KOPT-K1 (cell line): ENCODE results near the gene ELL.

Experiments used
- H3K27ac ChIP-seq: fragments of 200-600 bp; sonication (generic); 2 replicates; pipeline ENCODE4 v1.5.1; 2016; ENCODE audit warnings: antibody characterized with exemption, mild to moderate bottlenecking, low read depth, low read length; ENCODE audit not compliant: poor library complexity, severe bottlenecking
- H3K36me3 ChIP-seq: fragments of 200-600 bp; sonication (generic); 2 replicates; pipeline ENCODE4 v1.5.1; 2017; ENCODE audit warnings: antibody characterized with exemption, mild to moderate bottlenecking, low read length, moderate library complexity; ENCODE audit not compliant: insufficient read depth
- H3K9me3 ChIP-seq: fragments of 200-600 bp; sonication (generic); 2 replicates; pipeline ENCODE4 v1.5.1; 2017; ENCODE audit warnings: antibody characterized with exemption, low read length, mild to moderate bottlenecking; ENCODE audit not compliant: insufficient read depth, poor library complexity, severe bottlenecking

Gene ELL

DNA sequence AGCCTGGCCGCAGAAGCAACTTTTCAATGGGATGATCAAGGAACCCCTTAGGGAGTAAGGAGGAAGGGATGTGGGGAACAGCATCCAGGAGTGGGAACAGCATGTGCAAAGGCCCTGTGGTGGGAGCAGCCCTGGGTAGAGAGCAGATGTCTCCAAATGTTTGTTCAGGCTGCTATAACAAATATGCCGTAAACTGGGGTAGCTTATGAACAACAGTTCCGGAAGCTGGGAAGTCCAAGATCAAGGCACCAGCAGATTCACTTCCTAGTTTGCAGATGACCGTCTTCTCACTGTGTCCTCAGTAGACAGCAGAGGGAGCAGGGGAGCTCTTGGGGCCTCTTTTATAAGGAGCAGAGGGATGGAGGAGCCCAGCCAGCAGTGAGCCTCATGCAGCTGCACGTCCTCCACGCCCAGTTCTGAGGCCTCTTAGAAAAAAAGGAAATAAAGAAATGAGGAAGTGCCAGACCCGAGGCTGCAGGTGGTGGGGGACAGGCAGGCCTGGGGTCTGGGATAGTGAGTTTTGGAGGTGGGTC is 120.2 kb downstream of the ELL start:
- H3K27ac ChIP-seq, result no peak overlapping the region
- no peaks in the 10 kb centered on the region for H3K36me3 ChIP-seq
- no peaks in the 10 kb centered on the region for H3K9me3 ChIP-seq

DNA sequence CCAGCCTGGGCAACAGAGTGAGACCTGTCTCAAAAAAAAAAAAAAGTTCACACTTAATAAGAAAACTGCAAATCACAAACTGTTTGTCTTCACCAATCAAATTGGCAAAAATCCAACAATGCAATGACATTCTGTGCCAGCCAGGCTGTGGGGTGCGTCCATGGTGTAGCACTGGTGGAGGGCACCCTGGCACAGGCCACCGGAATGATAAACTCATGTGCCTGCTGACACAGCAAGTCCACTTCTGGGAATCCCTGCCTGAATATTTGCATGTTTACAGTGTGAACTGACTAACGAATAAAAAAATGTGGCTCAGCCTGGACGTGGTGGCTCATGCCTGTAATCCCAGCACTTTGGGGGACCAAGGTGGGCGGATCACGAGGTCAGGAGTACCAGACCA is 122.9 kb downstream of the ELL start:
- H3K27ac ChIP-seq, result no peak overlapping the region
- H3K36me3 ChIP-seq, result no peaks in the 10 kb centered on the region
- no peaks in the 10 kb centered on the region for H3K9me3 ChIP-seq

DNA sequence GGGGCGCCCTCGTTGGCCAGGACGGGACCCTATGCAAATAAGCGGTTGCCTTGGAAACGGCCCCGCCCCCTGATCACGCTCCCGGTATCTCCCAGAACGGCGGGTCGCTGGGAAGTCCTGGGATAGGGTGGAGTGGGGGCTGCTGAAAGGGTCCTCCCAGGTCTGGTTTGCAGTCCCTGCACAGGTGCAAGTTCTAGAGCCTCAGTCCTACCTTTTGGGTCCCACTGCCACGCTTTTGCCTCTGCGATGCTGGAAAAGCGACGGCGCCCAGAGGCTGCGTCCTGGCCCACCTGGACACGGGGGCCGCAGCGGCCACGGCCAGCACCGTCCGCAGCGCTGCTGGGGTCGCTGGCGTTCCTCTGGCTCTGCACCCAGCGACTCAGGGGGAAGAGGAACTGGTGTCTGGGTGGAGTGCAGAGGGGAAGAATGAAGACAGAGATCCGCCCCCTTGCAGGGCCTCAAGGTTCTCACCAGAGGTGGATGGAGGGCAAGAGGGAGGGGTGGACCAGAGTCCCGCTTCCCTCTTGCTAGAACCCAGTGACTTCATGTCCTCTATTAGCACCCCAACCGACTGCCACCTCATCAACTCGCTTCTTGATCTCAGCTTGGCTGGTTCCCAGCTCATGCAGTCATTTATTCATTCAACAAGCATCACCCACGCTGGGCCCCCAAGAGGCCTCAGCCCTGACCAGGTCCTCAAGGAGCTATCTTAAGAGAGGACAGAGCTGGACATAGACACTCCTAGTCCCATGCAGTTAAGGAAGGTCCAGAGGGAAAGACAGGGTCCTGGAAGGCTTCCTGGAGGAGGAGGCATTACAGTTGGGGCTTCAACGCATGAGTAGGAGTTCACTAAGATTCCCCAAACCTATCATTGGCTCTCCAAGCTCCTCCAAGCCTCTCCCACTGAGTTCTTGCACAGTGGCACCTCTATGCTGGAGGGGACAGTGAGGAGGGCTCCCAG is 124.3 kb downstream of the ELL start, which contains the start of gene LRRC25:
Gene LRRC25 (minus strand): TSS at position 381 of the 961 bp plus-strand sequence. CDS start 659 bp downstream, outside the sequence.
- no peak within 1 kb of the TSS for H3K27ac ChIP-seq
- no peaks in the 10 kb centered on the region for H3K36me3 ChIP-seq
- no peaks in the 10 kb centered on the region for H3K9me3 ChIP-seq

DNA sequence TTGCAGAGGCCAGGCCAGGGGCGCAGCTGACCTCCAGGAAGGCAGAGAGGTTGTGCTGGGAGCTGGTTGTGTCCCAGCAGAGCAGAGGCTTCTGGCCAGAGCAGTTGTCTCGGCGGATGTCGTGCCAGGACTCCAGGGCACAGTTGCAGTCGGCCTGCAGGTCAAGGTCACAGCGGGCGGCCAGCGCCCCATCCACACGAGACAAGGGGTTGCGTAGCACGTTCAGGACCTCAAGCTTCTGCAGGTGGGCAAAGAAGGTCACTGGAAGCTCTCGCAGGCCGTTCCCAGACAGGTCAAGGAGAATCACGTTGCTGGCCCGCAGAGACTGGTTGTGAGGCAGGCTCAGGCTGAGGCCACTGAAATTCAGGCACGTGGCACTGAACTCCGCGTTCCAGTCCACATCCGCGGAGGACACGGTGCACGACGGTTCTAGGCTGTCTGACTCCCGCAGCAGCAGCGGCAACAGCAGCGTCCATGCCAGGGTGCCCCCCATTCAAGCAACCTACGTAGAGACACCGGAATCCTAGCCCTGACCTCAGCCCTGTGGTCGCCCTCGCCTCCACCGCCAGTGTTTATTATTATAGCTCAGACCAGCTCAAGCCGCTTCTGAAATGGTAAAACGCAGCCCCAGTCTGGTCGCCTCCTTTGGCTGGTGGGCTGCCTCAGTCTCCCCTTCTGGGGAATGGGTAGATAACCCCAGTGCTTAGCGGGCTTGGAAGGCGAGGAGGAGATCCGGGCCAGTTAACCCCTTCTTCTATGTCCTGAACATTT is 125.2 kb downstream of the ELL start:
- Histone ChIP-seq H3K9me3 (no peaks in the 10 kb centered on the region), H3K36me3 (no peaks in the 10 kb centered on the region), H3K27ac (no peak overlapping the region)

DNA sequence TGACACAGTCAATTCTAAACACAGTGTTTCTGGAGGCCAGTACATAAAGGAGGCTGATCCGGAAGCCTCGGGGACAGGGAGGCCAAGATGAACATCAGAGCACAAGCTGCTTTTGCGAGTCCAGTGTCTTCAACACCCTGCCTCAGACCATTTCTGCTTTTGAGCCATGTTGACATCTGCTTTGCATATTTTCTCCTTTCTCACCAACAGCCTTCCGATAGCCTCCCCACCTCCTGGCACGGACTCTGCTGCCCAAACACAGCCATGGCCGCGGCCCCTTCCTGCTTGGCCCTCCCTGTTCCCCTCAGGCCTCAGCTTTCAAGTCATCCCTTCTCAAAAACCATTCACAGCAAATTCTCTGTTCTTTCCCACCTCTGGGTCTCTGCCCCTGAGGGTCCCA is 128.0 kb downstream of the ELL start:
- H3K27ac ChIP-seq, result no peak overlapping the region
- no peaks in the 10 kb centered on the region for H3K36me3 ChIP-seq
- H3K9me3 ChIP-seq, result no peaks in the 10 kb centered on the region

DNA sequence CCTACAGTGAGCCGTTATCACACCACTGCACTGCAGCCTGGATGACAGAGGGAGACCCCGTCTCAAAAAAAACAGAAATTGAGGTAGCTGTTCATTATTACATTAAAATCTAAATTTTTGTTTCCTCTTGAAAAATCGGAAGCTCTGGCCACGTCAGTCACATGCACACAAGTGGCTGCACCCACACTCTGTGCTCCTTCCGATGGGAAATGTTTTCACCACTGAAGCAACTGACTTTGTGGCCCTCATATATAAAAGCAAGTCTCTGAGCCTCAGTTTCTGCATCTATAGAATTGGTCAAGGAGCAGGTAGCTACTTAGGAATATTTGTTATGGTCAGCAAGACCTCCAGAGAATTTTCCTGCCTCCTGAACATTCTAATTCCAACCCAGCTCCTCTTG is 128.9 kb downstream of the ELL start:
- H3K27ac ChIP-seq, result no peak overlapping the region
- no peaks in the 10 kb centered on the region for H3K9me3 ChIP-seq

More for the DNA sequence above, 128.9 kb downstream of the ELL start:
- no peaks in the 10 kb centered on the region for H3K36me3 ChIP-seq
